Small intestine (tissue), 7 donors: ENCODE data around the gene NID1. TPM values are rescaled to one million over a fixed set of nuclear protein-coding genes. Genes with fewer than 3 reads are reported as not detected.

Source experiments
- DNase-seq, 2 donors: peaks; one replicate each; pipeline versions ENCODE4 v3.0.0 to v3.0.0-alpha.2; 2013
- FAIRE-seq: peaks from 2 replicates; lab custom pipeline; 2012; peaks lifted over from hg19 to GRCh38; lab: Jason Lieb, UNC
- H3K27ac ChIP-seq, 3 donors: one replicate each; pipeline ENCODE4 v1.5.1; 2013; ENCODE audit warnings: low read length in 2 of 3, mild to moderate bottlenecking in 2 of 3, control low read depth in 1 of 3, inconsistent platforms in 1 of 3, low read depth in 1 of 3, moderate library complexity in 1 of 3
- H3K27me3 ChIP-seq, 3 donors: one replicate each; pipeline ENCODE4 v1.6.1; 2013; ENCODE audit warnings: low read length in 3 of 3, inconsistent platforms in 1 of 3; ENCODE audit not compliant: control insufficient read depth in 3 of 3, insufficient read depth in 3 of 3
- H3K36me3 ChIP-seq, 3 donors: one replicate each; pipeline ENCODE4 v1.6.1; 2013; ENCODE audit warnings: low read length in 3 of 3, inconsistent platforms in 1 of 3, low read depth in 1 of 3, mild to moderate bottlenecking in 1 of 3, moderate library complexity in 1 of 3; ENCODE audit not compliant: control insufficient read depth in 3 of 3, insufficient read depth in 2 of 3
- H3K4me1 ChIP-seq, 3 donors: one replicate each; pipeline ENCODE4 v1.6.1; 2013; ENCODE audit warnings: low read length in 2 of 3, inconsistent platforms in 1 of 3, low read depth in 1 of 3, mild to moderate bottlenecking in 1 of 3, moderate library complexity in 1 of 3; ENCODE audit not compliant: control insufficient read depth in 3 of 3, insufficient read depth in 2 of 3
- H3K4me3 ChIP-seq, 3 donors: one replicate each; pipeline ENCODE4 v1.5.1; 2013; ENCODE audit warnings: low read length in 3 of 3, control low read depth in 1 of 3, inconsistent platforms in 1 of 3, low read depth in 1 of 3, mild to moderate bottlenecking in 1 of 3, moderate library complexity in 1 of 3
- H3K9me3 ChIP-seq, 2 donors: one replicate each; pipeline ENCODE4 v1.6.1; 2013; ENCODE audit warnings: low read depth in 1 of 2, low read length in 1 of 2; ENCODE audit not compliant: control insufficient read depth in 2 of 2, insufficient read depth in 1 of 2
- WGBS, 3 donors: extraction: QIAGEN DNeasy Blood & Tissue Kit; methylation state at CpG; one replicate each; pipeline ENCODE4 v1.1.7; 2013; 5-methylcytosine and 5-hydroxymethylcytosine counted together
- polyA plus RNA-seq, 4 donors: library from polyadenylated mRNA; stranded (reverse) in 3 of 4; unstranded in 1 of 4; fragments of 200-250 nt in 3 of 4; fragments of 120-200 nt in 1 of 4; gene quantifications; one replicate each; pipeline versions ENCODE4 v1.2.1 to v1.2.3, GENCODE V29; 2013
- donor health status: healthy with polysubstance abuse.
- donor health status: control.
- donor health status: control.
- donor health status: Bipolar disorder and iron deficiency.
- donor health status: healthy.

The NID1 gene
- polyA plus RNA-seq, 4 donors, result 0.67 to 62.0 (median 19.9) TPM

DNA sequence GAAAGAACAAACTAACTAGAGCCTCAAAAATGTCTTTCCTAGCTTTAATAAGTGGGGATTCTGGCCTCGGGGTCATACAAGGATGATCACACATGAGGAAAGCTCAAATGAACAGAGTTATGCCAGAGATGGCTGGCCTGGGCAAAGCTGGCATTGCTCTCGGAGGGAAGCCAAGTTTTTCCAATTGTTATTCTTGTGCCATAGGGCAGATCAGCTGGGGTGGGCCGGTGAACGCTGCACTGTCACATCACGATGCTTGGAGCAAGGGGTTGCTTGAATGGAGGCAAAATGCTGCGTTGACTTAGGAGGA lies 122.3 kb downstream of the NID1 start:
- DNase-seq (no peak), FAIRE-seq (no peak)
- Histone ChIP-seq H3K36me3 (no peaks in the 10 kb centered on the region), H3K9me3 (no peaks in the 10 kb centered on the region), H3K27me3 (peaks cover 0 to 4% (median 0%) of the 10 kb centered on the region in 3 donors), H3K4me3 (no peak overlapping the region), H3K4me1 (peaks cover 0 to 6% (median 0%) of the 10 kb centered on the region in 3 donors), H3K27ac (no peak overlapping the region)
- 84 to 94% (median 94%) methylated on average over 6 of the region's 6 CpGs for WGBS, 3 donors

DNA sequence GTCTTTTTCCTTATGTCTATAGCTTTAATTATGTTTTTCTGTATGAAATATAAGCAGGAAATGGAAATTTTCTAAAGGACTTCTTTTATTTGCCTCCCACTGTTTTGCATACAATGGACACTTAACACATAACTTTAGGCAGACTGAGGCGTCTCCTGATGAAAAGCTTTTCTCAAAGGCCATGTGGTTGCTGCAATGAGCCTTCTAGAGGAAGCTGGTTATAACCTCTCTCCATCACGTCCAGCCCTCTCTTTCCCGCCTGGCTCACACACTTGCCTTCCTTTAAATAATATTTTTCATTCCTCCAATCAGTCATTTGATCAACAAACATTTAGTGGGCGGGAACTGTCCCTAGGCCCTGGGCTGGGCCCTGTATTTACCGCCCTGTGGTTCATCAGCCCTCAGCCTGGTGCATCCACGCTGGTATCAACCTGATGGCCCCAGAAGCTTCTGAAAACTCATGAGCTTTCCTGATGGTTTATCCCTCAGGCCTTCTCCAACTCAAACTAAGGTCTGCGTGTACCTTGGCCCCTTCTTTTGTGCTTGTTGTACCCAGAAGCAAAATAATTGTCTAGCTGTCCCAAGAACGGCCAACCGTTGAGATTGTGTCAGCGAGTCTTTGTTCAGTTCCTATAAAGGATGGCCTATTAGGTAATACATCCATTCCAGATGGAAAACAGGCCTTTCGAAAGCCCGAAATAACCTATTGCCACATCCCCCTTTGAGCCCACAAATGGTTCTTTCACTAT lies 122.8 kb downstream of the NID1 start:
- Histone ChIP-seq H3K4me1 (peaks cover 0 to 6% (median 0%) of the 10 kb centered on the region in 3 donors), H3K4me3 (no peak overlapping the region), H3K36me3 (no peaks in the 10 kb centered on the region), H3K27ac (no peak overlapping the region), H3K9me3 (no peaks in the 10 kb centered on the region), H3K27me3 (peaks cover 0 to 4% (median 0%) of the 10 kb centered on the region in 3 donors)
- 86 to 91% (median 89%) methylated on average over 12 of the region's 12 CpGs for WGBS, 3 donors
- no peak for DNase-seq
- no peak for FAIRE-seq

DNA sequence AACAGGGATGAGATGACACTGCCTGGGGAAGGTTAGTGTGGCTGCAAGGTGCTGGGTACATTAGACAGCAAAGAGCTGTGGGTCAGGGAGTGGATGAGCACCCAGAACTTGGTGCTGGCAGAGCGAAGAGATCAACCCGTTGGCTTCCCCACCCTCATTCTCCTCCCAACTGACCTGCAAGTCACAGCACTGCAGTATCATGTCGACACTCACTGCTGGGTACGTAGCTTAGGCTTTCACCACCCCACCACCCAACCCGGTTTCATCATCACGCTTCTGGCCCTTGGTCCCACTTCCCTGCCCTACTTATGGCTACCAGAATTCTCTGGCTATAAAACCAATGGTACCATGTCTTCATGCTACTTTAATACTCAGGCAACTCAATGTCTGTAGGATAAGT lies 124.6 kb downstream of the NID1 start:
- Histone ChIP-seq H3K9me3 (no peaks in the 10 kb centered on the region), H3K27me3 (no peaks in the 10 kb centered on the region), H3K4me3 (no peak overlapping the region), H3K4me1 (peaks cover 0 to 6% (median 0%) of the 10 kb centered on the region in 3 donors), H3K27ac (no peak overlapping the region), H3K36me3 (no peaks in the 10 kb centered on the region)
- DNase-seq, result no peak
- FAIRE-seq, result no peak
- WGBS, 3 donors, result 90 to 99% (median 96%) methylated on average over 6 of the region's 6 CpGs

DNA sequence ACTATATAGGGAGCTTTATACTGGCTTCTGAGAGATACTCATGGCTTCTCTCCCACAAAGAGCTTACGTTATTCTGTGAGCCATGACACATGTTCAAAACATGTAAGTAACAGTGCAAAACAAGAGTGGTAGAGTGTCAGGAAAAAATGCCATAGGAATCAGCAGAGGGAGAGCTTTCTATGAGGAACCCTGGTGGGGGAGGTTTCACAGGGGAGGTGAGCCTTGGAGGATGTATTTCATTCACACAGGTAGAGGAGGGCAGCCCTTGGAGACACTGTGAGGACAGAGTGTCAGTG lies 125.5 kb downstream of the NID1 start:
- FAIRE-seq, result no peak

DNA sequence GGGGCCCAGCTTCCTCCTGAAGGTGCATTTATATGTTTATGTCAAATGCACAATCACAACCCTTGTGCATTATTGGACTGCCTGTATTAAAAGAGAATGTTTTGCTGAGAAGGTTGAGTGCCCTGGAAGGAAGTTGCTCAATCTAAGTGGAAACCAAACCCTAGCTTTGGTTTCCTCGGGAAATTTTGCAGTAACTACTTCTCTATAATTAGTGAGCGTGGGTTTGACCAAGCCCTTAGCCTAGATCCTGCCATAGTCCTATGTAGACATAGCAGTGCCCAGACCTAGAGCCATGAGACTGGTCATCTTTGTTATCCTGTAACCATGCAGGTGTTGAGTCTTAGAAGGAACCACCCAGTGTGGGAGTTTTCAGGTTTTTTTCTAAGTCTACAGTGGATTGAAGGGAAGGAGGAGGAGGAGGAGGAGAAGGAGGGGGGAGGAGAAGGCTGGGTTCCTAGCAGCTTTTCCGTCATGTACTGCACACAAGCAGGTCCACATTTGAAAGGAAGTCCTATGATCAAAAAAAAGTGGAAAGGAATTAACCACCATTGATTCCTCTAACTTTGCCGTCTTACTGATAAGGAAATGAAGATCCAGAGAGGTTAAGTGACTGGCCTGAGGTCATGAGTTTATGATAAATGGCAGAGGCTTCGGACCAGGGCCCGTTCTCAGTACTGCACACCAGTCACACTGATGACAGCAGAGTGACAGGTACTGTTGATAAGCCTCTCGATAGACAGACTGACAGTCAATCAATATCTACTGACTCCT lies 126.0 kb downstream of the NID1 start:
- FAIRE-seq, result no peak
- peak overlapping the region in 1 of 3 donors; percentile 58 for H3K27ac ChIP-seq

More for the DNA sequence above, 125.5 kb downstream of the NID1 start:
- Histone ChIP-seq H3K9me3 (no peaks in the 10 kb centered on the region), H3K4me1 (peaks cover 0 to 6% (median 0%) of the 10 kb centered on the region in 3 donors), H3K27ac (peak overlapping the region in 1 of 3 donors; percentile 58), H3K4me3 (no peak overlapping the region), H3K36me3 (no peaks in the 10 kb centered on the region), H3K27me3 (no peaks in the 10 kb centered on the region)
- DNase-seq, result no peak
- 46 to 71% (median 55%) methylated on average over 1 of the region's 1 CpG for WGBS, 3 donors

DNA sequence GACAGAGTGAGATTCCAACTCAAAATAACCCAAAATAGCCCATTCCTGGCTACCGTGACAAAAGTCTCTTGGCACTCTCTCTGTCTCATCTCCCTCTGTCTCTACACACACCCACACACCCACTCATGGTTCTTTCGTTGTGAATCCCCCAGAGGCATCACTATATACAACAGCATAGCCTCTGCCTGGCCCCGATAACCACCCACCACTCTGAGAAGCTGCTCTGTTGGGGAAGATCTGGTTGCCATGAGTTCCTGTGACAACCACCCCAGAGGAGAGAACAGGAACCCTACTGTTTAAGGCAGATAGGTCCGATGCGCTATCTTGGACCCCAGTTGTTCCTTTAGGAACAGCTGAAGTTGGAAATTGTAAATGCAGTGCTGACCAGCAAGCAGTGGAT lies 127.8 kb downstream of the NID1 start:
- FAIRE-seq (no peak), DNase-seq (no peak)
- WGBS, 3 donors, result 67 to 77% (median 70%) methylated on average over 5 of the region's 5 CpGs
- Histone ChIP-seq H3K27ac (no peak overlapping the region), H3K4me3 (no peak overlapping the region), H3K27me3 (no peaks in the 10 kb centered on the region), H3K36me3 (no peaks in the 10 kb centered on the region), H3K9me3 (no peaks in the 10 kb centered on the region), H3K4me1 (peaks cover 0 to 6% (median 2%) of the 10 kb centered on the region in 3 donors)

More for the DNA sequence above, 126.0 kb downstream of the NID1 start:
- Histone ChIP-seq H3K4me1 (peaks cover 0 to 6% (median 0%) of the 10 kb centered on the region in 3 donors), H3K27me3 (no peaks in the 10 kb centered on the region), H3K36me3 (no peaks in the 10 kb centered on the region), H3K9me3 (no peaks in the 10 kb centered on the region), H3K4me3 (no peak overlapping the region)
- WGBS, 3 donors, result 44 to 57% (median 49%) methylated on average over 7 of the region's 7 CpGs
- DNase-seq, result no peak

DNA sequence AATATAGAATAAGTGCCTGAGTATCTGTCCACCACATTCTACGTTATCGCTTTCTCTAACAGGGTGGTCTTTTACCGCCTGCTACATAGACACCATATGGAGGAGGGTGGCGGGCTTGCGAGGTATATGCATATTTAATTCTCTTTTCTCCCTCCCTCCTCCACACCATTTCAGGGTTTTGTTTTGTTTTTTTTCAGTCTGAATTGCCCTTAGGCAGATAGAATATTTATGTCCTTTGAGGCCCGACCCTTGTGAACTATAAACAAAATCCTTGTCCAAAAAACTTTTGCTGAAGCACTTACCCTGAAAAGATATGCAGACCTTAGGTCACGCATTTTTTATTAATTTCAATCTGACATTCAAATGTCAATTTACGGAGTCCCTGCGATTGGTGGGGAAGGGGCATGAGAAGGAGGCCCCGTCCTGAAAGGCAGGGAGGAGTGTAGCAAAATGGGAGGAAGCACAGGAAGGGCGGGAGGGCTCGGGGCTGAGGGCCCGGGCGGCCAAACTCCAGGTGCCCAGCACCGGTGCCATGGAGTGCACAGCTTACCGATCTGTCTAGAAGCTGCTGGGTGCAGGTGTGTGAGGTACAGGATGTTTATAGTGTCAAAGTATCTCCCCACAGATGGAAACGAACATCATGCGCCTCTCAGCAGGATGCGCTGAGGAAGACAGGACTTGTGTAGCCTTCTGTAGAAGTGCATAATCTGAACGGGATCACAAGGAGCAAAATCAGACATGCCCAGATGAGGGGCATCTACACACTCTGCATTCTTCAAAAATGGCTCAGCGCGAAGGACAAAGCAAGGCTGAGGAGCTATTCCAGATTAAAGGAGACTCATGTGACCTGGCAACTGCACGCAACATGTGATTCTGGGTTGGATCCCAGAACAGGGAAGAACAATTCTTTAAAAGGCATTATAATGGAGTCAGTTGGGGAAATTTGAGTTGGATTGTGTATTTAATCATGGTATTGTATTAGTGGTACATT lies 129.4 kb downstream of the NID1 start:
- DNase-seq (no peak), FAIRE-seq (no peak)
- no peaks in the 10 kb centered on the region for H3K27me3 ChIP-seq
- no peaks in the 10 kb centered on the region for H3K9me3 ChIP-seq
- H3K4me3 ChIP-seq, result no peak overlapping the region
- H3K4me1 ChIP-seq, result peaks cover 0 to 6% (median 2%) of the 10 kb centered on the region in 3 donors
- WGBS, 3 donors, result 69 to 83% (median 82%) methylated on average over 23 of the region's 23 CpGs
- no peaks in the 10 kb centered on the region for H3K36me3 ChIP-seq
- H3K27ac ChIP-seq, result no peak overlapping the region

DNA sequence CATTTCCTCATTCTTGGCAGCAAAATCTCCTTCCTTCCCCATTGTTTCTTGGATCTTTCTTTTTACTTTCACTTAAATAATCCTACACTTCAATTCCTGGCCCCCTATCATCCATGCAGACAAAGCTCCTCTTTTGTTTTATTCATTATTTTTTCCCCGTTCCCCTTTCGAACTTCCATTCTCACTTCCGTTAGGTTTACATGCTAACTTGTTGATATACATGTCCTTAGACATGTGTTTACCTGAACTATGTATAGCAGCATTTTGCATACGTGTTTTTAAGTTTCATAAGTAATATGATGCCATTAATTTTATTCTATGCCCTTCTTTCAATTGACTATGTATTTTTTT lies 131.1 kb downstream of the NID1 start:
- 71 to 89% (median 86%) methylated on average over 4 of the region's 4 CpGs for WGBS, 3 donors
- Histone ChIP-seq H3K27ac (no peak overlapping the region), H3K4me1 (peaks cover 0 to 2% (median 2%) of the 10 kb centered on the region in 3 donors), H3K27me3 (no peaks in the 10 kb centered on the region), H3K36me3 (no peaks in the 10 kb centered on the region), H3K4me3 (no peak overlapping the region), H3K9me3 (no peaks in the 10 kb centered on the region)
- no peak for DNase-seq
- no peak for FAIRE-seq
